GM23338 (cell line): ENCODE results near the gene ZMAT3.

Source experiments
- CREB1 ChIP-seq: fragments of 250-450 bp; sonication (Bioruptor Pico); IDR thresholded peaks from 2 replicates; pipeline ENCODE4 v1.5.0; 2020; ENCODE audit warnings: low read depth, mild to moderate bottlenecking, moderate library complexity
- EZH2 ChIP-seq: fragments of 200-600 bp; sonication (generic); IDR thresholded peaks from one replicate; pipeline ENCODE4 v1.8.0; 2017; ENCODE audit warnings: antibody characterized with exemption, mild to moderate bottlenecking, low read depth; ENCODE audit not compliant: unreplicated experiment
- JUNB ChIP-seq: IDR thresholded peaks from one replicate; pipeline ENCODE4 v1.6.1; 2016; ENCODE audit warnings: antibody characterized with exemption; ENCODE audit not compliant: unreplicated experiment
- POLR2AphosphoS5 ChIP-seq: IDR thresholded peaks from 2 replicates; pipeline ENCODE4 v1.6.1; 2016; ENCODE audit warnings: antibody characterized with exemption, low read depth
- STAT1 ChIP-seq: IDR thresholded peaks from one replicate; pipeline ENCODE4 v1.6.1; 2016; ENCODE audit warnings: antibody characterized with exemption; ENCODE audit not compliant: unreplicated experiment
- TF ChIP-seq, protein P1 (sequence below): IDR thresholded peaks from 2 replicates; pipeline ENCODE4 v1.6.1; 2016; ENCODE audit warnings: antibody characterized with exemption
- TF ChIP-seq, protein P2 (sequence below), 2 experiments: fragments of 200-600 bp in 1 of 2; sonication (generic) in 1 of 2; conservative IDR thresholded peaks; 2 replicates each; pipeline versions ENCODE4 v1.5.1 to v1.6.1; 2016 to 2017; ENCODE audit warnings: antibody characterized with exemption in 2 of 2, low read depth in 2 of 2, mild to moderate bottlenecking in 2 of 2, moderate library complexity in 1 of 2
- TF ChIP-seq, protein P3 (sequence below): IDR thresholded peaks from one replicate; pipeline ENCODE4 v1.6.1; 2018; ENCODE audit warnings: antibody characterized with exemption; ENCODE audit not compliant: unreplicated experiment

DNA sequence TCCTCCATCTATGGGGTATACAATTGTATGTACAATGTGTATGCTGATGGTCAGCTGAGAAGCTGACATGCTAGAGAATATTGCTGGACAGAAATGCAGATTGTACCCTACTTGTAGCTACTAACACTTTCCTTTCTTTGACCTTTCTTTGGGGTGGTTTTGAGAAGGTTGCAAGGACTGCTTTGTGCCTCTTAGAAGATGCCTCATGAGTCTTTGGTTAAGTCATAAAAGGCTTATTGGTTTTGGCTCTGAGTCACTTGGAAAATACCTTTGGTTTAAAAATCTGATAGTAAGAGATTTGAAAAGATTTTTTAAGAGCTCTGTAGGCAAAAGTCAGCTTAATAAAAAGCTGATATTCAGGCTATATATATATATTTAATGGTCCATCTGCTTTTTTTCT is 71.5 kb downstream of the ZMAT3 start:
- TF ChIP-seq, protein P1, sequence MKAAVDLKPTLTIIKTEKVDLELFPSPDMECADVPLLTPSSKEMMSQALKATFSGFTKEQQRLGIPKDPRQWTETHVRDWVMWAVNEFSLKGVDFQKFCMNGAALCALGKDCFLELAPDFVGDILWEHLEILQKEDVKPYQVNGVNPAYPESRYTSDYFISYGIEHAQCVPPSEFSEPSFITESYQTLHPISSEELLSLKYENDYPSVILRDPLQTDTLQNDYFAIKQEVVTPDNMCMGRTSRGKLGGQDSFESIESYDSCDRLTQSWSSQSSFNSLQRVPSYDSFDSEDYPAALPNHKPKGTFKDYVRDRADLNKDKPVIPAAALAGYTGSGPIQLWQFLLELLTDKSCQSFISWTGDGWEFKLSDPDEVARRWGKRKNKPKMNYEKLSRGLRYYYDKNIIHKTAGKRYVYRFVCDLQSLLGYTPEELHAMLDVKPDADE = no peak
- TF ChIP-seq, protein P2, sequence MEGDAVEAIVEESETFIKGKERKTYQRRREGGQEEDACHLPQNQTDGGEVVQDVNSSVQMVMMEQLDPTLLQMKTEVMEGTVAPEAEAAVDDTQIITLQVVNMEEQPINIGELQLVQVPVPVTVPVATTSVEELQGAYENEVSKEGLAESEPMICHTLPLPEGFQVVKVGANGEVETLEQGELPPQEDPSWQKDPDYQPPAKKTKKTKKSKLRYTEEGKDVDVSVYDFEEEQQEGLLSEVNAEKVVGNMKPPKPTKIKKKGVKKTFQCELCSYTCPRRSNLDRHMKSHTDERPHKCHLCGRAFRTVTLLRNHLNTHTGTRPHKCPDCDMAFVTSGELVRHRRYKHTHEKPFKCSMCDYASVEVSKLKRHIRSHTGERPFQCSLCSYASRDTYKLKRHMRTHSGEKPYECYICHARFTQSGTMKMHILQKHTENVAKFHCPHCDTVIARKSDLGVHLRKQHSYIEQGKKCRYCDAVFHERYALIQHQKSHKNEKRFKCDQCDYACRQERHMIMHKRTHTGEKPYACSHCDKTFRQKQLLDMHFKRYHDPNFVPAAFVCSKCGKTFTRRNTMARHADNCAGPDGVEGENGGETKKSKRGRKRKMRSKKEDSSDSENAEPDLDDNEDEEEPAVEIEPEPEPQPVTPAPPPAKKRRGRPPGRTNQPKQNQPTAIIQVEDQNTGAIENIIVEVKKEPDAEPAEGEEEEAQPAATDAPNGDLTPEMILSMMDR (conservative IDR thresholded peaks at IDR 0.05; ENCODE audit: low read depth in 2 of 2) = no peak
- no peak for TF ChIP-seq CREB1 (CRISPR knock-in tag)
- no peak for TF ChIP-seq STAT1
- TF ChIP-seq, protein P3, sequence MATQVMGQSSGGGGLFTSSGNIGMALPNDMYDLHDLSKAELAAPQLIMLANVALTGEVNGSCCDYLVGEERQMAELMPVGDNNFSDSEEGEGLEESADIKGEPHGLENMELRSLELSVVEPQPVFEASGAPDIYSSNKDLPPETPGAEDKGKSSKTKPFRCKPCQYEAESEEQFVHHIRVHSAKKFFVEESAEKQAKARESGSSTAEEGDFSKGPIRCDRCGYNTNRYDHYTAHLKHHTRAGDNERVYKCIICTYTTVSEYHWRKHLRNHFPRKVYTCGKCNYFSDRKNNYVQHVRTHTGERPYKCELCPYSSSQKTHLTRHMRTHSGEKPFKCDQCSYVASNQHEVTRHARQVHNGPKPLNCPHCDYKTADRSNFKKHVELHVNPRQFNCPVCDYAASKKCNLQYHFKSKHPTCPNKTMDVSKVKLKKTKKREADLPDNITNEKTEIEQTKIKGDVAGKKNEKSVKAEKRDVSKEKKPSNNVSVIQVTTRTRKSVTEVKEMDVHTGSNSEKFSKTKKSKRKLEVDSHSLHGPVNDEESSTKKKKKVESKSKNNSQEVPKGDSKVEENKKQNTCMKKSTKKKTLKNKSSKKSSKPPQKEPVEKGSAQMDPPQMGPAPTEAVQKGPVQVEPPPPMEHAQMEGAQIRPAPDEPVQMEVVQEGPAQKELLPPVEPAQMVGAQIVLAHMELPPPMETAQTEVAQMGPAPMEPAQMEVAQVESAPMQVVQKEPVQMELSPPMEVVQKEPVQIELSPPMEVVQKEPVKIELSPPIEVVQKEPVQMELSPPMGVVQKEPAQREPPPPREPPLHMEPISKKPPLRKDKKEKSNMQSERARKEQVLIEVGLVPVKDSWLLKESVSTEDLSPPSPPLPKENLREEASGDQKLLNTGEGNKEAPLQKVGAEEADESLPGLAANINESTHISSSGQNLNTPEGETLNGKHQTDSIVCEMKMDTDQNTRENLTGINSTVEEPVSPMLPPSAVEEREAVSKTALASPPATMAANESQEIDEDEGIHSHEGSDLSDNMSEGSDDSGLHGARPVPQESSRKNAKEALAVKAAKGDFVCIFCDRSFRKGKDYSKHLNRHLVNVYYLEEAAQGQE = no peak
- TF ChIP-seq EZH2 = no peak
- no peak for TF ChIP-seq JUNB
- no peak for TF ChIP-seq POLR2AphosphoS5
